Measurements from ENCODE around the gene POLR2A. TPM values are rescaled to one million over a fixed set of nuclear protein-coding genes. Genes with fewer than 3 reads are reported as not detected.

POLR2A gene
- total and polyA plus RNA-seq, 10 of the 15 experiments (the other 5 are each of a cell fraction or from before 2014, with no cell fraction given), result 1.7 to 121 (median 33.4) TPM

GRCh38 chr17:7484067-7484918, at the start of gene POLR2A (continued):
- peak in 1 of 2 experiments; percentile 63; a peak in 3 of 4 replicates for TF ChIP-seq EP300 (IDR thresholded peaks at IDR 0.05; ENCODE audit: borderline replicate concordance in 1 of 2, control insufficient read depth in 1 of 2, low read depth in 2 of 2, low read length in 2 of 2)
- peak; percentile 93 for TF ChIP-seq NRF1 (conservative IDR thresholded peaks at IDR 0.05; ENCODE audit: low read depth, low read length)
- peak; percentile 98 for TF ChIP-seq POLR2A (IDR thresholded peaks at IDR 0.05; ENCODE audit: low read depth, low read length)
- TF ChIP-seq, protein P1, sequence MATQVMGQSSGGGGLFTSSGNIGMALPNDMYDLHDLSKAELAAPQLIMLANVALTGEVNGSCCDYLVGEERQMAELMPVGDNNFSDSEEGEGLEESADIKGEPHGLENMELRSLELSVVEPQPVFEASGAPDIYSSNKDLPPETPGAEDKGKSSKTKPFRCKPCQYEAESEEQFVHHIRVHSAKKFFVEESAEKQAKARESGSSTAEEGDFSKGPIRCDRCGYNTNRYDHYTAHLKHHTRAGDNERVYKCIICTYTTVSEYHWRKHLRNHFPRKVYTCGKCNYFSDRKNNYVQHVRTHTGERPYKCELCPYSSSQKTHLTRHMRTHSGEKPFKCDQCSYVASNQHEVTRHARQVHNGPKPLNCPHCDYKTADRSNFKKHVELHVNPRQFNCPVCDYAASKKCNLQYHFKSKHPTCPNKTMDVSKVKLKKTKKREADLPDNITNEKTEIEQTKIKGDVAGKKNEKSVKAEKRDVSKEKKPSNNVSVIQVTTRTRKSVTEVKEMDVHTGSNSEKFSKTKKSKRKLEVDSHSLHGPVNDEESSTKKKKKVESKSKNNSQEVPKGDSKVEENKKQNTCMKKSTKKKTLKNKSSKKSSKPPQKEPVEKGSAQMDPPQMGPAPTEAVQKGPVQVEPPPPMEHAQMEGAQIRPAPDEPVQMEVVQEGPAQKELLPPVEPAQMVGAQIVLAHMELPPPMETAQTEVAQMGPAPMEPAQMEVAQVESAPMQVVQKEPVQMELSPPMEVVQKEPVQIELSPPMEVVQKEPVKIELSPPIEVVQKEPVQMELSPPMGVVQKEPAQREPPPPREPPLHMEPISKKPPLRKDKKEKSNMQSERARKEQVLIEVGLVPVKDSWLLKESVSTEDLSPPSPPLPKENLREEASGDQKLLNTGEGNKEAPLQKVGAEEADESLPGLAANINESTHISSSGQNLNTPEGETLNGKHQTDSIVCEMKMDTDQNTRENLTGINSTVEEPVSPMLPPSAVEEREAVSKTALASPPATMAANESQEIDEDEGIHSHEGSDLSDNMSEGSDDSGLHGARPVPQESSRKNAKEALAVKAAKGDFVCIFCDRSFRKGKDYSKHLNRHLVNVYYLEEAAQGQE (IDR thresholded peaks at IDR 0.05; ENCODE audit: low read depth, low read length), result peak; percentile 55
- TF ChIP-seq ZBTB33 (IDR thresholded peaks at IDR 0.05), result no peak; the same call in 1 of the 2 replicates
- TF ChIP-seq FOXK2 (IDR thresholded peaks at IDR 0.05), result peak; percentile 97
- peak; percentile 60; the same call in 1 of the 2 replicates for TF ChIP-seq NFYB (IDR thresholded peaks at IDR 0.05; ENCODE audit: insufficient read depth, low read depth, low read length)
- TF ChIP-seq E4F1 (IDR thresholded peaks at IDR 0.05; ENCODE audit: borderline replicate concordance, partially characterized antibody), result peak; percentile 2
- no peak for TF ChIP-seq PAX8 (IDR thresholded peaks at IDR 0.05)
- peak; percentile 91 for TF ChIP-seq BCL3 (IDR thresholded peaks at IDR 0.05; ENCODE audit: borderline replicate concordance, insufficient read depth, low read depth, low read length, poor library complexity, severe bottlenecking)
- TF ChIP-seq JUNB (IDR thresholded peaks at IDR 0.05), result peak; percentile 36; the same call in 1 of the 2 replicates
- TF ChIP-seq, protein P2, sequence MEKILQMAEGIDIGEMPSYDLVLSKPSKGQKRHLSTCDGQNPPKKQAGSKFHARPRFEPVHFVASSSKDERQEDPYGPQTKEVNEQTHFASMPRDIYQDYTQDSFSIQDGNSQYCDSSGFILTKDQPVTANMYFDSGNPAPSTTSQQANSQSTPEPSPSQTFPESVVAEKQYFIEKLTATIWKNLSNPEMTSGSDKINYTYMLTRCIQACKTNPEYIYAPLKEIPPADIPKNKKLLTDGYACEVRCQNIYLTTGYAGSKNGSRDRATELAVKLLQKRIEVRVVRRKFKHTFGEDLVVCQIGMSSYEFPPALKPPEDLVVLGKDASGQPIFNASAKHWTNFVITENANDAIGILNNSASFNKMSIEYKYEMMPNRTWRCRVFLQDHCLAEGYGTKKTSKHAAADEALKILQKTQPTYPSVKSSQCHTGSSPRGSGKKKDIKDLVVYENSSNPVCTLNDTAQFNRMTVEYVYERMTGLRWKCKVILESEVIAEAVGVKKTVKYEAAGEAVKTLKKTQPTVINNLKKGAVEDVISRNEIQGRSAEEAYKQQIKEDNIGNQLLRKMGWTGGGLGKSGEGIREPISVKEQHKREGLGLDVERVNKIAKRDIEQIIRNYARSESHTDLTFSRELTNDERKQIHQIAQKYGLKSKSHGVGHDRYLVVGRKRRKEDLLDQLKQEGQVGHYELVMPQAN (conservative IDR thresholded peaks at IDR 0.05), result no peak; the same call in 1 of the 2 replicates
- TF ChIP-seq NFYA (IDR thresholded peaks at IDR 0.05; ENCODE audit: borderline replicate concordance, low read depth, low read length), result no peak
- peak; percentile 5 for TF ChIP-seq RELA (IDR thresholded peaks at IDR 0.05; ENCODE audit: borderline replicate concordance, partially characterized antibody)
- TF ChIP-seq RAD21 (IDR thresholded peaks at IDR 0.05; ENCODE audit: insufficient read depth, low read depth, low read length), result no peak
- no peak; the same call in 1 of the 2 replicates for TF ChIP-seq CBX5 (IDR thresholded peaks at IDR 0.05; ENCODE audit: low read depth)

All from GM12878 (cell line).